ENCODE measurements around the gene CEP72.
"Not testable (repeated sequence)": the region's sequence is repeated elsewhere in the genome, so short reads cannot be mapped to it uniquely, and the experiment has no call there.

CEP72 gene

DNA sequence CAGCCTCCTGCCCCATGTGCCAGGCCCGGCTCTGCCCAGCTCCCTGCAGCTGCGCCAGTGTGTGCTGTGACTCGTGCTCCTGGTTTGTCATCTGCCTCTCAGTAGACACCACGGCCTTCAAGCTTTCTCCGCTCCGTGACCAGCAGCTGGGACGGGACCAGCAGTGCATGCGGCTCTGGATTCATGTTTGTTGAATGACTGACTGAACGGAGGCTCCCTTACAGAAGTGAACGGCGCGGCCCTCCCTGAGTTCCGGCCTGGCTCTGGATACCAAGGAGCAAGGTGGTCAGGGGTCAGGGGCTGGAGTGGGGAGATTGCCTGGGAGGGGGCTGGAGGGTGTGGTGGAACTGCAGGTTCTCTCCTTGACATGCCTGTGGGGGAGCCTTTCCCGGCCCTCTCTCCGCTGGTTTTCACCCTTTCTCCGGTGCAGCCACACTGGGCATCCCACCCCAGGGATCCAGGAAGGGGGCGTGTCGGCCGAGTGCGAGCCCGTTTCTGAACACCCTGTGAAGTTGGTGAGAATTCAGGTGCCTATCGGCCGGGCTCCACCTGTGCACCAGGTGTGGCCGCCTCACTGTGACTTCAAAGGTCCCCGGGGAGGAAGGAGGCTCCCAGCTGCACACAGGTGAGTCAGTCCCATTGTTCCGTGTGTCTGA is 11.1 kb upstream of the CEP72 start:
- DNase-seq = no peak

DNA sequence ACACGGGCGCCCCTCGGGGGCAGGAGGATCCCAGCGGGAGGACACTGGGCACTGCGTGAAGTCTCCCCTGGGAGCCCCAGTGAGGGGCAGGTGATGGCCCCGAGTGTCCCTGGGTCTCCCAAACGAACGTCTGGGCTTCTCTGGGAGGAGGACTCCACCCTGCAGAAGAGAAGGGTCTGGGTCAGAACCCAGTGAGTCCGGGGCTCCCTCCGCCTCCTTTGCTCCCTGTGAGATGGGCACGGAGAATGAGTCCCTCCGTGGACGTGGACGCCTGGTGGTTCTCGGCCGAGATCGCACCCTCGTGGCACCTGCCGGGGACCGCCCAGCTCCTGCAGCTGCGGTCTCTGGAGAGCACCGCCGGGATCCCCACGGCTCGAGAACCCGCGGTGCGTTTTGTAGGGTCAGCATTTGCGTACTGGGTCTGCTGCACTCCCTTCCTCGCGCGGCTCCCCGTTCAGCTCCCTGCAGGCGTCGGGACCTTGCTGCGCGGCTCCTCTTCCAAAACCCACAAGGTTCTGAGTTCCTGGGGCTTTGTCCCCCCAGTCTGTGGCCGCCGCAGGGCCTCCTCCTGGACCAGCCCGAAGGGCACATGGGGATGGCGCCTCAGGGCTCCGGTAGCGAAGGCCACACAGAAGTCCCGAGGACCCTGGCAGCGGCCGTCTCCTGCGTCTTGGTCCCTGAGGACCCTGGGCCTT is 10.2 kb upstream of the CEP72 start:
- DNase-seq = no peak

DNA sequence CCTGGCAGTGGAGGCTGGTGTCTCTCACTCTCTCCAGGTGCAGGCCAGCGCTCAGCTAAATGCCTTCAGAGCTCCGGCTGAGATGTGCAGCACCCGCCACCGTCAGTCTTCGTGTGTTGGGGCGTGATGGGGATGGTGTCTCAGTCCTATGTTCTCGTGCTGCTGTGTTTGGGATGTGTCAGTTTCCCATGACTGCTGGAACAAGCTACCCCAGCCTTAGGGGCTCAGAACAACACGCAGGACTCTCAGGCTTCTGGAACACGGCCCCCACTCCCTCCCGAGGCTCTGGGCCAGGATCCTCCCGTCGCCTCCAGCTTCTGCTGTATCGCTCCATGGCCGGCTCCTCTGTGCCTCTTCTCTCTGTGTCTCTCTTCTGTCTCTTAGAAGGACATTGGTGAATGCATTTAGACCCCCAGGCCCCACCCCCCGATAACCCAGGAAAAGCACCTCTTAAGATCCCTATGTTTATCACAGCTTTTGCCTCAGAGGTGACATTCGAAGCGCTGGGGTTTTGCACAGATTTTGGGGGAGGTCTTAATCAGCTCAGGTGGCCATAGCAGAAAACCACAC is 9.6 kb upstream of the CEP72 start:
- no peak for DNase-seq

DNA sequence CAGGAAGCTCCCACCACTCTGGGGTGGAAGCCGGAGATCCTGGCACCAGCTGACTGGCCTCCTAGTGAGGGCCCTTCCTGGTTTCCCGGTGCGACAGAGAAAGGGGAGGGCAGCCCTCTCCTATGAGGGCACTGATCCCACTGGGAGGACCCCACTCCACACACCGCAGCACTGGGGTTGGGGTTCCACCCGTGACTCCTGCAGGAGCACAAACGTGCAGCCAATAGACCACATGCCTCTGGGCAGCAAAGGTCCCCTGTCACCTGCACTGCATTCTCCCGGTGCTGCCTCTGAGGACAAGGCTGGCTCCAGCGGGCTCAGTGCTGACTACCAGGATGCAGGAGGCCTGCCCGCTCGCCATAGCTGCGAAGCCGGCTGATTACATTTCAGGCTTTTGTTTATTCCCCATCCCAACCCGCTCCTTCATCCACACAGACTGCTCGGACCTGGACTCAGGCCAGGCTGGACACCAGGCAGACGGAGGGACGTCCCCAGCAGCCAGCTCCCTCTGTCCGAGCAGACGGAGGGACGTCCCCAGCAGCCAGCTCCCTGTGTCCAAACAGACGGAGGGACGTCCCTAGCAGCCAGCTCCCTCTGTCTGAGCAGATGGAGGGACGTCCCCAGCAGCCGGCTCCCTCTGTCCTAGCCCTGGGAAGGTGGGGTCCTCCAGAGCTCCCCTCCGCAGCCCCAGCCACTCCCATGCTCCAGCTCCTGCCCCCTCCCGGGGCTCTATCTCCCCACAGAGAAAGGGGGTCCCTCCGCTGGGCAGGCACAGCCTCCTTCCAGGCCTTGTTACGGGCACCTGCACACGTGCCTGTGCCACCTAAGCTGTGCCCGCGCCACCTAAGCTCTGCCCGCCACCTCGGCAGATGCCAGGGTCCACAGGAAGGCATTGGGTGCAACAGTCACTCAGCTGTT is 8.8 kb upstream of the CEP72 start:
- DNase-seq = no peak

DNA sequence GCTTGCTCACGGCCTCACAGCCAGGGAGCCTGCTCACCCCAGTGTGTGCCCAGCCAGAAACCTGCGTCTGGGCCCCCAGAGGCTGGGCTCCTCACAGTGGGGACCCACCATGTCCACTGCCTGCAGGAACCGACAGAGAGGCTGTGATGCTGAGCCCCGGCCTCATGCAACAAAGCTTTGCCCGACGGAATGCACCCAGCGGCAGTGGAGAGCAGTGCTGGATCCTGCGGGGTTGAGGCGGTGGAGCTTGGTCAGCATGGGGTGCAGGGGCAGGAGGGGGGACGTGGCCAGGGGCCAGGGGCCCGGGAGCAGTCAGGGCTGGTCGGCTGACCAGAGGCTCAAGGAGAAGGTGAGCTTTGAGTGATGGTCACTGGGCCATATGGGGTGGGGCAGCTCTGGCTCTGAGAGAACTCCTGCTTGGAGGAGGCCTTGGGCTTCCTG is 7.7 kb upstream of the CEP72 start:
- DNase-seq = no peak

DNA sequence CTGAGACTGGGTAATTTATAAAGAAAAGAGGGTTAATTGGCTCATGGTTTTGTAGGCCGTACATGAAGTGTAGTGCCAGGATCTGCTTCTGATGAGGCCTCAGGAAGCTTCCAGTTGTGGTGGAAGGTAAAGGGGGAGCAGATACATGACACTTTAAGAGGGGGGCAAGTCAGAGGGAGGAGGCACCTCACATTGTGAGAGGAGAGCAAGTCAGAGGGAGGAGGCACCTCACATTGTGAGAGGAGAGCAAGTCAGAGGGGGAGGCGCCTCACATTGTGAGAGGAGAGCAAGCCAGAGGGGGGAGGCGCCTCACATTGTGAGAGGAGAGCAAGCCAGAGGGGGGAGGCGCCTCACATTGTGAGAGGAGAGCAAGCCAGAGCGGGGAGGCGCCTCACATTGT is 7.0 kb upstream of the CEP72 start:
- DNase-seq = not testable (repeated sequence)

DNA sequence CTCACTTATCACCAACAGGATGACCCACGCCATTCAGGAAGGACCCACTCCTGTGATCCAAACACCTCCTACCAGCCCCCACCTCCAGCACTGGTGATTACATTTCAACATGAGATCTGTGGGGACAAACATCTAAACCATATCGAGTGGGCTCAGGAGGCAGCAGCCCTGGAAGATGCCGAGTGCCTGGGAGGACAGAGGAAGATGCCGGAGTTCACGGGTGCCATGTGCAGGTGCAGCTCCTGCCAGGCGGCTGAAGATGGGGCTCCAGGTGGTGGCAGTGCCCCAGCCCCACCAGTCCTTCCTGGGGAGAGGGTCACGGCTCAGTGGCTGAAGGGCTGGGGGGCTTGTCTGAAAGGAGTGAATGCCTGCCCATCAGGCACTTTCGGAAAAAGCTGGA is 6.1 kb upstream of the CEP72 start:
- DNase-seq = no peak

DNA sequence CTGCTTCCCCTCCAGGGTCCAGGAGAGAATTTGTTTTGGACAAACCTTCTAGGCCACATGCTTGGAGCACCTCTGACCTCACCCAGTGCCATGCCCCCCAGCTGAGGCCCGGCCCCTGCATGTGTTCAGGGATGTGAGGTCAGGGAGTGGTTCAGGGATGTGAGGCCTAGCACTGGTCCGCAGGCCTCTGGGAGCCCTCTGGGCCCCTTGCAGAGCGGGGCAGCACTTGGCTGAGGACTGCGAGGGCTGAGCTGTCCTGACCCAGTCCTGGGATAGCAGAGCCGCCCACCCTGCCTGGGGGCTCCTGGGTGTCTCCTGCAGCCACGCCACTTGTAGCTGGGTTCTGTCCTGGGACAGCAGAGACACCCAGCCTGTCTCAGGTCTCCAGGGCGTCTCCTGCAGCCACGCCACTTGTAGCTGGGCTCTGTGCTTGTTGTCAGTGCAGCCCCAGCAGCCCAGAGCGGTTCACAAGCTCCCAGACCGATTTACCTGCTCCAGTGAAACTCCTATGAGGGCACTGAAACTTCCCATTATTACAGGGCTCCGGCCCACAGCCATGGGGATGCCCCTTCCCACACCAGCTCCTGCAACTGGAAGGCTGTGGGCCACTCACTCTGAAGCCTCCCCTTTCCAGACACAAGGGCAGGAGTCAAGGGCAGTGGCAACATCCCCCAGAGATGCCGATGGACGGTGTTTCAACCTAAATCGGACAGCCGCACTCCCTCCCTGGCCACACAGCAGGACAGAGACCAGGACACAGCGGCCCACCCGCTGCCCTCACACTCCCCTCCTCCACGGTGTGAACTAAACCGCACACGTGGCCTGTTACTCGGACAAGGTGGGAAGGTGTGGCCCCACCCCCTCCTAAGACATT is 5.4 kb upstream of the CEP72 start:
- no peak for DNase-seq

DNA sequence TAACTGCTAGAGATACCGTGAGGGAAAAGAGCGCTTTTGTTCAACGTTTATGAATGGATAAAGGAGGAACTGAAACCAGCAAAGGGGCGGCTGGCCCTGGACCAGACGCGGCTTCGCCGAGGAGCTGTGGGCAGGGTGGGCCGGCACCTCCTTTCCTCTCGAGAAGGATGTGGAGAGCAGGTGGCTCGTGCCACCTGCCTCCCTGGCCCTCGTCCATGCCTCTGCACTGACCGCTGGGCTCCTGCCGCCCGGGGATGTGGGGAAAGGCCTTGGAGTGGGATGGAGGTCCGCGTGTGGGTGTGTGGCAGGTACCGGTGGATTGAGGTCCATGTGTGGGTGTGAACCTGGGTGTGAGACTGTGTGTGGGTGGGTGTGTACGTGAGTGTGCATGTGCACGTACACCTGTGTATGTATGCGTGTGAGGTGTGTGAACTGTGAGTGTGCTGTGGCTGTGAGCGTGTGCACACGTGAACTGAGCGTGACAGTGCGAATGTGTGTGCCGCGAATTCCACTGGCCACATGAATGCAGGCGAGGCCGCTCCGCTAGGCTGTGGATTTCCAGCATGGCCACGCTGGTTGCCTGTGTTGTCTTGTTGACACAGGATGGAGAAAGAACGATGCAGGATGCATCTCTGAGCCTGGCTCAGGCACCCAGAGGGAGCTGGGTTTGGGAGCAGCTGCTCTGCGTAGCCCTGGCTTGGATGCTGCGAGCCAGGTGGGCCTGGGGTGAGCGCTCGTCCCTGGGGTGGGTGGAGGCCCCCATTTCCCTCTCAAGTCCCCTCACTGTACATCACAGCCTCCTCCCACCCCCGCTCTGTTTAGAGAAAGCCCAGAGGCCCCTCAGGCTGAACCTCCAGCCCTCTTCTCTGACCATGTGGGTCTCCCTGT is 4.4 kb upstream of the CEP72 start:
- no peak for DNase-seq

DNA sequence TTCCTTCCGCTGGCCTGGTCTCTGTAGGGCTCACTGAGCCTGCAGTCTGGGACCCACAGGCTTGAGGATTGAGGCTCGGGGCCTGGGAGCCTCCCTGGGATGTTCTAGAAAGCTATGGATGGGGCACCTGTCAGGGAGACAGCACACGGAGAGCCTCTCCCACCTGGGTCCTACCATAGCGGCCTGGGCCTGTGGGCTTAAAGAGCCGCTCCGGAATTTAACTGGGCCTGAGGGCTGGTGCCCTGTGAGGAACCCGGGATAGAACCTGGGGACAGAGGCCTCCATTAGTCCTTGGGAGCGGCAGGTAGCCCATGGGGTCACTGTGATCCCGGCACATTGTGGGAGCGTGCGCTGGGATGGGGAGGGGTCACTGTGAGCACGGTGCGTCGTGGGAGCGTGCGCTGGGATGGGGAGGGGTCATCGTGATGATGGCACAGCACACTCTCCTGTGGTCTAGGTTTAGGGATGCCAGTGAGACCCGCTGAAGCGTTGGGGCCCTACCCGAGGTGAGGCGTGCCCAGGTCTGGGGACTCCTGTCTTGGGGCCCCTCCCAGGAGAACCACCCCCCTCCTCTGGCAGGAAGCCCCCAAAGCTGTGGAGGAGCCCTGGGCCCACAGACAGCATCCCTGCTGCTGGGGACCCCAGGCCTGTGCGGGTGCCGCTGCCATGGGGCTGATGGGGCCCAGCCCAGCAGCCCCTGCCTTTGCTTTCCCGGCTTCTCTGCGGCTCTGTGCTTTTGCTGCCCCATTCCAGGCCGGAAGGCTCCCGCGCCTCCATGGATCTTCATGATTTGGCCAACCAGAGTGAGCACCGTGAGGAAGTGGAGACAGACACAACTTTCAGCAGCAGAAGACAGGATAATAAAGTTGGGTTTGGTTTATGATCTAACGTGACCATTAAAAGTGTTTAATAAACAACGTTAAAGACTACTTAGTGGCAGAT is 3.4 kb upstream of the CEP72 start:
- DNase-seq = no peak

DNA sequence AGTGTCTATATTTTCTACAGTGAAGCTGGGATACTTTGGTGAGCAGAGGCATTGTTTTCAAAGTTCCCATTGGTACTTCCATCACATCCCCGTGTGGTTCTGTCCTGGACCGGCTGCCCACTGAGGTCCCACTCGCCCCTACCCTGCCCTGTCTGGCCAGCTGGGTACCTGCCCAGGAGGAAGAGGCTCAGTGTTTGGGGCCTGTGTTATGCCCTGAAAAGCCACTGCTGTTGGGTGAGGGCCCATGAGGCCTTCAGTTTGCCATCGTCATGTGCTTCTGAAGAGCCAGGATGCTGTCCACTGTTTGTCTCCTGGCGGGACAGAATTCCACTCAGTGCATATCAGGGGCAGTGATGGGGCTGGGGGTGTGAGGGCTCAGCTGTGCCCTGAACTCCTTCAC is 2.6 kb upstream of the CEP72 start:
- DNase-seq = no peak

DNA sequence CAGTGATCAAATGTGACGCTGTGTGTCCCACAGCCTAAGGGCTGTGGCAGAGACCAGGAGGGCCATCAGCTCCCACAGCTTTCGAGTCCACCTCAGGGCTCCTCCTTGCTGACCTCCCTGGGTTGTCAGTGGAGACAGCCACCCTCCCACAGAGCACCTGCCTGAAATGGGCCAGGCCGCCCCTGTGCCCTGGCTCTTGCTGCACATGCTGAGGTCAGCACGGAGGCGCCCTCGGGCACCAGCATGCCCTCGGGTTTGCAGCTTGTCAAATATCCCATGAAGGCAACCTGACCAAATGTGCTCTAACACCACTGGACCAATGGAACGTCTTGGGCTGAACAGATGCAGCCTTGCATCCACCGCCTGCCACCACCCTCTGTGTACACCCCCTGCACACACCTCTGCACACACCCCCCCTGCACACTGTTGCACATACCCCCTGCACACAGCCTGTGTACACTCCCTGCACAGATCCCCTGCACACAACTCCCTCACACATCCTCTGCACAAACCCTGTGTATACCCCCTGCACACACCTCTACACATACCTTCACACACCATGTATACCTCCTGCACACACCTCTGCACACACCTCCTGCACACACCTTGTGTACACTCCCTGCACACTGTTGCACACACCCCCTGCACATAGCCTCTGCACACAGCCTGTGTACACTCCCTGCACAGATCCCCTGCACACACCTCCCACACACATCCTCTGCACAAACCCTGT is 2.0 kb upstream of the CEP72 start:
- no peak for DNase-seq

DNA sequence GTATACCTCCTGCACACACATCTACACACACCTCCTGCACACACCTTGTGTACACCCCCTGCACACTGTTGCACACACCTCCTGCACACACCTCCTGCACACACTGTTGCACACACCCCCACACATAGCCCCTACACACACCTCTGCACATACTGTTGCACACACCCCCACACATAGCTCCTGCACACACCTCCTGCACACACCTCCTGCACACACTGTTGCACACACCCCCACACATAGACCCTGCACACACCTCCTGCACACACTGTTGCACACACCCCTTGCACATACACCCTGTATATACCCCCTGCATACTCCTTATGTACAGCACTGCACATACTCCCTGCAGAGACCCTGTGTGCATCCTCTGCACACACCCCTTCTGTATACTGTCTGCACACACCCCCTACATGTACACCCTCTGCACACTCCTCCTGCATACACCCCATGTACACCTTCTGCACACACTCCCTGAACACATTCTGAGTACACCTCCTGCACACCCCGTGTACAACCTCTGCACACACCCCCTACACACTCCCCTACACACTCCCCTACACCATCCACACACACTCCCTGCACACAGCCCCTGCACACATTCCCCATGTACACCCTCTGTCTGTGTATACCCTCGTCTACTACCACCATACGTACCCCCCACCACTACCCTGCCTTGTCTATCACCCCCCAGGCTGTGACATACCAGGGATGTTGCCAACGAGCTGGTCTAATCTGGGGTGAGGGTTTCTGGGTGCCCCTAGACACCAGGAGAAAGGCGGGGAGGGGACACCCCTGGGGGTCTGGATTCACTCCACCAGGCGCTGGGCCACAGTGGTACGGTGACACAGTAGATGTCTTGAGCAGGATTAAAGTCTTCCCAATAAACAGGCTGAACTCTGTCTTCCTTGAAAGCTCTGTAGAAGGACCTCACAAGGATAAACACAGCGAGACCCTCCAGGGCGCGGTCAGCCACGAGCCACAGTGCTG is 1.1 kb upstream of the CEP72 start:
- DNase-seq = no peak

DNA sequence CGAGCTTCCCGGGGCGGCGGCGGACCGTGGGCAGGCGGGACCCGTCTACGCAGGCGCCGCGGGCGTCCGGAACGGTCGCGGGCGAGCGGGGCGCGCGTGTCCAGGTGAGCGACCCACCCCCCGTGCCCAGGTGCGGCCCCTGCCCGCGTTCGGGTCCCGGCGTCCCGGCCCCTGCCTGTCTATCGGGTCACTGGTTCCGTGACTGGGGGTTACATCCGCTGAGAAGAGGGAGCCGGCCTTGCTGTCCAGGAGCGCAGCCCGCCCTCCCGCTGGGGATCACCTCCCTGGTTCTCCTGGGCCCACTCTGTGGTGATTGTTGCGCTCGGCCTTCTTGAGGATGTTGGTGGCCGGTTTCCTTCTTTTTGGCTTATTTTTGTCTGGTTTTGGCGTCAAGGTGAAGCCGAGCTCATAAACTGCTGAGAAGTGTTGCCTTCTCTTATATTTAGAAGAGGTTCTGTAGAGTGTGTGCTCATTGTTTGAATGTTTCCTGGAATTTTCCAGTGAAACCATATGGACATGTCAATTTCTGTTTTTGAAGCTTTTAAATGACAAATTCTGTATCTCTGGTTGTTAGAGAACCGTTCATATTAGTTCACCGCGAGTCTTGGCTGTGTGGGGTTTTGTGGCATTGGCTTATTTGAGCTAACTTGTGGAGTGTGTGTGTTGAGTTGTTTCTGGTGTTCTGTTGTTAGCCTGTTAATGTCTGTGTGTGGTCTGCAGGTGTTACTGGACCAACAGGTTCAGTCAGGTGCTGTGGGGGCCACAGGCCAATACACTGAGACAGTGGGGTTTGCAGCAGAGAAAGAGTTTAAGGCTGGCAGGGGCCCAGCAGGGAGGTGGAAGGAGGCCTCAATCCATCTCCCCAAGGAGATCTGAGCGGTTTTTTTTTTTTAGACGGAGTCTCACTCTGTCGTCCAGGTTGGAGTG is 621 bp downstream of the CEP72 start:
- peak; percentile 47 for DNase-seq

DNA sequence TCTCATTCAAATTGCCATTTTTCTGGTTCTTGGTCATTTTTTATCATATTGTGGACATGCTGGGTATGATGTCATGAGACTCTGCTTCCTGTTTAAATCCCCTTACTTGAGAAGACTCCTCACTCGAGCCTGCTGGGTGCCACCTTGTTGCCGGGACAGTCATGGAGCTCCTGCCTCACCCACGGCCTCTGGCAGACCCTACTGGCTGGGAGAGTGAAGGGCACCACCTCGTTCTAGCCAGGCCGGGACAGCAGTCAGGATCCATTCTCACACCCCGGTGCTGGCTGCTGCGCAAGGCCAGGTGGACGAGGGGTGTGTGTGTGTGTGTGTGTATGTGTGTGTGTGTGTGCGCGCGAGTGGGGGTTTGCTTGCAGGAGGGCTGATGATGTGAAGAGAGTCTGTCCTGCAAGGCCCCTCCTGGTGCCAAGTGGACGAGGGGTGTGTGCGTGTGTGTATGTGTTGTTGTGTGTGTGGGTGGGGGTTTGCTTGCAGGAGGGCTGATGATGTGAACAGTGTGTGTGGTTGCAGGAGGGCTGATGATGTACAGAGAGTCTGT is 4.4 kb downstream of the CEP72 start:
- no peak for DNase-seq

DNA sequence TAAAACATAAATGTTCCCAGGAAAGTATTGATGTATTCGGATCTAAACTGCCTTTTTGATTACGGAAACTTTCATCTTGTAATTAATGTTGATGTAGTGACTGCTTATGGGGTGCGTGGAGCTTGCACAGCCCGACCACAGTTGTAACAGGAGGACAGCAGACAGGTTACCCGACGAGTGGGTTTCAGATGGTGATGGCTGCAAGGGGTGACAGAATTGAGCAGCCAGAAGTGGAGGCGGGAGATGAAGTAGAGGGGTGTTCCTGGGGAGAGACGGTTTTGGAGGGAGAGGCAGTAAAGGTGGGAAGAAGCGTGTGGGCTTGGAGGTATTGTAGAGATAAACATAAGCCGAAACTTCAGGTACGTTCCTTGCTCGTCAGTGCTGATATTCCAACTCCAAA is 5.8 kb downstream of the CEP72 start:
- DNase-seq = no peak

DNA sequence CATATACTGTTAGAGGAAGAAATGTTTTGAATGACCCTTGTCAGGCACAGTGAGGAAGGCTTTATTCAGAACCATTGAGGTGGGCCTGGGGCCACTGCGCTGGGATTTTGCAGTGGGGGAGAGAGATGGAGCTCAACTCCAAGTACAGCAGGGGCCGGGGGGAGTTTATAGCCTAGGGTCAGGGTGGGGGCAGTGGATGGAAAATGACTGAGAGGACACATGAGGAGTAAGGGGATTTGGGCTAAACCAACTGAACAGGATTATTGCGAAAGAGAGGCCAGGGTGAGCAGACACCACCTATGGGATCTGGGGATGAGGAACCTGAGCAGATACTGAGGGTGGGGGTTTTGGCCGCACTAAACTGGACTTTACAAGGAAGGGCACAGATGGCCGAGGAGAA is 6.3 kb downstream of the CEP72 start:
- no peak for DNase-seq
